Liver (tissue), 3 donors: ENCODE data around the gene PLA2G4D.

Experiments used
- ATF3 ChIP-seq: IDR thresholded peaks from 2 replicates; pipeline ENCODE4 v1.6.1; 2016; ENCODE audit warnings: antibody characterized with exemption
- CTCF ChIP-seq: fragments of 150-350 bp; IDR thresholded peaks from 2 replicates; pipeline ENCODE4 v1.5.1; 2017; ENCODE audit warnings: improper control_type of control experiment, low read depth, low read length; ENCODE audit not compliant: missing input control
- FOXA1 ChIP-seq: IDR thresholded peaks from 2 replicates; pipeline ENCODE4 v1.6.1; 2016; ENCODE audit warnings: antibody characterized with exemption
- JUND ChIP-seq, 2 donors: IDR thresholded peaks; 2 replicates each; pipeline ENCODE4 v1.6.1; 2016; ENCODE audit warnings: antibody characterized with exemption in 2 of 2
- MAX ChIP-seq: IDR thresholded peaks from 2 replicates; pipeline ENCODE4 v1.6.1; 2016; ENCODE audit warnings: antibody characterized with exemption
- REST ChIP-seq: IDR thresholded peaks from 2 replicates; pipeline ENCODE4 v1.6.1; 2016; ENCODE audit warnings: antibody characterized with exemption, mild to moderate bottlenecking
- SP1 ChIP-seq: IDR thresholded peaks from 2 replicates; pipeline ENCODE4 v1.6.1; 2018; ENCODE audit warnings: antibody characterized with exemption, mild to moderate bottlenecking
- TAF1 ChIP-seq: conservative IDR thresholded peaks from 2 replicates; pipeline ENCODE4 v1.6.1; 2016; ENCODE audit warnings: antibody characterized with exemption, mild to moderate bottlenecking
- YY1 ChIP-seq: IDR thresholded peaks from 2 replicates; pipeline ENCODE4 v1.6.1; 2016; ENCODE audit warnings: antibody characterized with exemption, mild to moderate bottlenecking
- donor health status: healthy.
- donor health status: healthy.

- TF ChIP-seq MAX (no peak), CTCF (peak; percentile 35), REST (no peak), SP1 (no peak), YY1 (no peak), FOXA1 (no peak), JUND (IDR thresholded peaks at IDR 0.05) (no peak), ATF3 (no peak), TAF1 (no peak)
Observed at GRCh38 chr15:42137461-42138261, 43.3 kb upstream of the PLA2G4D start.
